Loucy (cell line): ENCODE measurements around the gene CACTIN.

Experiments
- H2AFZ ChIP-seq: fragments of 200-600 bp; sonication (generic); 2 replicates; pipeline ENCODE4 v1.6.0; 2016; ENCODE audit warnings: antibody characterized with exemption, mild to moderate bottlenecking, low read length, moderate library complexity
- H3F3A ChIP-seq: fragments of 200-600 bp; 2 replicates; pipeline ENCODE4 v1.6.0; 2016; ENCODE audit warnings: antibody characterized with exemption, low read depth, mild to moderate bottlenecking
- H3K27me3 ChIP-seq: fragments of 200-600 bp; sonication (generic); 2 replicates; pipeline ENCODE4 v1.6.1; 2014; ENCODE audit warnings: low read length, mild to moderate bottlenecking; ENCODE audit not compliant: insufficient read depth, poor library complexity, severe bottlenecking
- H3K36me3 ChIP-seq: fragments of 200-600 bp; sonication (generic); 2 replicates; pipeline ENCODE4 v1.6.1; 2016; ENCODE audit warnings: low read length; ENCODE audit not compliant: insufficient read depth
- H3K4me1 ChIP-seq: fragments of 200-600 bp; sonication (generic); 2 replicates; pipeline ENCODE4 v1.5.1; 2014; ENCODE audit warnings: low read length, mild to moderate bottlenecking; ENCODE audit not compliant: insufficient read depth, poor library complexity, severe bottlenecking
- H3K4me2 ChIP-seq: fragments of 200-600 bp; sonication (generic); 2 replicates; pipeline ENCODE4 v1.6.0; 2014; ENCODE audit warnings: antibody characterized with exemption, low read length, low read depth, mild to moderate bottlenecking; ENCODE audit not compliant: poor library complexity, severe bottlenecking
- H3K4me3 ChIP-seq: fragments of 200-600 bp; sonication (generic); 2 replicates; pipeline ENCODE4 v1.5.1; 2014; ENCODE audit warnings: low read length, mild to moderate bottlenecking, mixed read lengths; ENCODE audit not compliant: poor library complexity, severe bottlenecking
- H3K79me2 ChIP-seq: fragments of 200-600 bp; sonication (generic); 2 replicates; pipeline ENCODE4 v1.6.1; 2014; ENCODE audit warnings: low read length; ENCODE audit not compliant: insufficient read depth
- H3K9ac ChIP-seq: fragments of 200-600 bp; sonication (generic); 2 replicates; pipeline ENCODE4 v1.6.0; 2014; ENCODE audit warnings: mild to moderate bottlenecking, low read depth, low read length, moderate library complexity; ENCODE audit not compliant: poor library complexity, severe bottlenecking
- H3K9me2 ChIP-seq: fragments of 200-600 bp; sonication (generic); replicated peaks from 2 replicates; pipeline ENCODE4 v1.6.1; 2016; ENCODE audit warnings: low read depth, low read length, mixed read lengths
- H3K9me3 ChIP-seq: fragments of 200-600 bp; sonication (generic); 2 replicates; pipeline ENCODE4 v1.6.1; 2014; ENCODE audit warnings: mild to moderate bottlenecking, antibody characterized with exemption, low read length, low read depth; ENCODE audit not compliant: insufficient read depth
- H4K20me1 ChIP-seq: fragments of 200-600 bp; sonication (generic); 2 replicates; pipeline ENCODE4 v1.6.0; 2014; ENCODE audit warnings: antibody characterized with exemption, low read length, mild to moderate bottlenecking; ENCODE audit not compliant: insufficient read depth, poor library complexity, severe bottlenecking
- CTCF ChIP-seq: fragments of 200-600 bp; sonication (generic); conservative IDR thresholded peaks from 2 replicates; pipeline ENCODE4 v1.5.1; 2014; ENCODE audit warnings: mild to moderate bottlenecking, antibody characterized with exemption, low read length
- EZH2phosphoT487 ChIP-seq: fragments of 200-600 bp; IDR thresholded peaks from 2 replicates; pipeline ENCODE4 v1.6.1; 2018; ENCODE audit warnings: antibody characterized with exemption, mild to moderate bottlenecking, moderate library complexity, borderline replicate concordance

CACTIN gene

GRCh38 chr19:3612330-3612729 lies 14.3 kb downstream of the CACTIN start:
- no peaks in the 10 kb centered on the region for H3K4me1 ChIP-seq
- H3K36me3 ChIP-seq, result peaks cover 7% of the 10 kb centered on the region; the same call in 1 of the 2 replicates
- H3K4me3 ChIP-seq, result no peak overlapping the region
- H2AFZ ChIP-seq, result no peak overlapping the region
- no peaks in the 10 kb centered on the region for H3K27me3 ChIP-seq
- H3K79me2 ChIP-seq, result no peaks in the 10 kb centered on the region
- no peaks in the 10 kb centered on the region for H3K9me2 ChIP-seq
- no peak overlapping the region for H3K4me2 ChIP-seq
- no peaks in the 10 kb centered on the region for H4K20me1 ChIP-seq
- TF ChIP-seq EZH2phosphoT487 (no peak), CTCF (no peak)
- no peaks in the 10 kb centered on the region for H3K9me3 ChIP-seq
- H3F3A ChIP-seq, result no peaks in the 10 kb centered on the region
- H3K9ac ChIP-seq, result no peak overlapping the region

- H3K4me3 ChIP-seq, result no peak overlapping the region
Measured at GRCh38 chr19:3611841-3612240, 14.7 kb downstream of the CACTIN start.

GRCh38 chr19:3610745-3611717 lies 15.6 kb downstream of the CACTIN start:
- H3K4me3 ChIP-seq, result no peak overlapping the region
- no peak overlapping the region for H2AFZ ChIP-seq
- no peaks in the 10 kb centered on the region for H3F3A ChIP-seq
- H3K79me2 ChIP-seq, result no peaks in the 10 kb centered on the region
- no peaks in the 10 kb centered on the region for H3K9me2 ChIP-seq
- no peak overlapping the region for H3K4me2 ChIP-seq
- H3K36me3 ChIP-seq, result peaks cover 7% of the 10 kb centered on the region; the same call in 1 of the 2 replicates
- no peaks in the 10 kb centered on the region for H3K9me3 ChIP-seq
- no peaks in the 10 kb centered on the region for H4K20me1 ChIP-seq
- no peaks in the 10 kb centered on the region for H3K4me1 ChIP-seq
- TF ChIP-seq EZH2phosphoT487, result no peak
- no peak for TF ChIP-seq CTCF
- H3K27me3 ChIP-seq, result no peaks in the 10 kb centered on the region
- H3K9ac ChIP-seq, result no peak overlapping the region

More at GRCh38 chr19:3611841-3612240, 14.7 kb downstream of the CACTIN start:
- no peaks in the 10 kb centered on the region for H3K79me2 ChIP-seq
- H3K27me3 ChIP-seq, result no peaks in the 10 kb centered on the region
- no peak overlapping the region for H3K4me2 ChIP-seq
- no peaks in the 10 kb centered on the region for H3K9me2 ChIP-seq
- H2AFZ ChIP-seq, result no peak overlapping the region
- H3F3A ChIP-seq, result no peaks in the 10 kb centered on the region
- H3K9ac ChIP-seq, result no peak overlapping the region
- no peaks in the 10 kb centered on the region for H4K20me1 ChIP-seq
- no peaks in the 10 kb centered on the region for H3K4me1 ChIP-seq
- TF ChIP-seq CTCF (no peak), EZH2phosphoT487 (no peak)
- H3K9me3 ChIP-seq, result no peaks in the 10 kb centered on the region
- H3K36me3 ChIP-seq, result peaks cover 7% of the 10 kb centered on the region; the same call in 1 of the 2 replicates
